Activated CD4-positive, alpha-beta memory T cell treated with anti-CD3 and anti-CD28 coated beads for 36 hours (primary cell): ENCODE measurements around the gene TFDP1. TPM values are rescaled to one million over a fixed set of nuclear protein-coding genes. Genes with fewer than 3 reads are reported as not detected.

Source experiments
- CTCF ChIA-PET: fragments of 350-600 bp; sonication (Branson Sonifier 250); formaldehyde crosslinking; loops from one replicate; lab custom pipeline; 2021; ENCODE audit warnings: antibody characterized with exemption, inconsistent platforms; lab: Charles Lee
- POLR2A ChIA-PET: fragments of 350-600 bp; sonication (Branson Sonifier 250); formaldehyde crosslinking; loops from one replicate; lab custom pipeline; 2021; ENCODE audit warnings: antibody characterized with exemption; lab: Charles Lee
- DNase-seq: peaks from one replicate; pipeline ENCODE4 v3.0.0-alpha.2; 2020
- H3K27ac Mint-ChIP-seq: one replicate; pipeline ENCODE4 v1.8.0; 2021; ENCODE audit warnings: mixed read lengths
- H3K27me3 Mint-ChIP-seq: one replicate; pipeline ENCODE4 v1.8.0; 2021; ENCODE audit warnings: mixed read lengths
- H3K36me3 Mint-ChIP-seq: one replicate; pipeline ENCODE4 v1.8.0; 2021; ENCODE audit warnings: mixed read lengths
- H3K4me1 Mint-ChIP-seq: one replicate; pipeline ENCODE4 v1.8.0; 2021; ENCODE audit warnings: low read depth, mixed read lengths
- H3K4me3 Mint-ChIP-seq: one replicate; pipeline ENCODE4 v1.8.0; 2021; ENCODE audit warnings: mild to moderate bottlenecking, mixed read lengths
- H3K9me3 Mint-ChIP-seq: one replicate; pipeline ENCODE4 v1.8.0; 2021; ENCODE audit warnings: mixed read lengths
- intact Hi-C: fragments of 100-400 bp; cut with micrococcal nuclease; formaldehyde crosslinking; loops from one replicate; pipeline ENCODE4 v1.15.1; 2023
- total RNA-seq, 2 experiments: library from RNA; stranded (reverse); gene quantifications; one replicate each; pipeline ENCODE4 v1.2.3, GENCODE V29; 2021

The TFDP1 gene
- total RNA-seq, 2 experiments from 2014 or later: 149 to 156 TPM

GRCh38 chr13:113628291-113629270 lies 44.0 kb downstream of the TFDP1 start:
- ChIA-PET POLR2A (no interaction called here), CTCF (no interaction called here)
- DNase-seq: no peak
- no peak overlapping the region for H3K4me3 Mint-ChIP-seq
- H3K4me1 Mint-ChIP-seq: no peaks in the 10 kb centered on the region
- H3K27me3 Mint-ChIP-seq: no peaks in the 10 kb centered on the region
- H3K9me3 Mint-ChIP-seq: no peaks in the 10 kb centered on the region
- no peak overlapping the region for H3K27ac Mint-ChIP-seq
- intact Hi-C loops: no loop called here
- peaks cover 58% of the 10 kb centered on the region for H3K36me3 Mint-ChIP-seq

- H3K27ac Mint-ChIP-seq: no peak overlapping the region
- H3K4me1 Mint-ChIP-seq: no peaks in the 10 kb centered on the region
- POLR2A ChIA-PET: no interaction called here
- no peak for DNase-seq
- H3K4me3 Mint-ChIP-seq: no peak overlapping the region
- peaks cover 62% of the 10 kb centered on the region for H3K36me3 Mint-ChIP-seq
- no peaks in the 10 kb centered on the region for H3K9me3 Mint-ChIP-seq
- no peaks in the 10 kb centered on the region for H3K27me3 Mint-ChIP-seq
- intact Hi-C loops: no loop called here
- CTCF ChIA-PET: no interaction called here
Measured at GRCh38 chr13:113629866-113630265, 45.3 kb downstream of the TFDP1 start.

GRCh38 chr13:113630296-113630695 lies 45.7 kb downstream of the TFDP1 start:
- peaks cover 59% of the 10 kb centered on the region for H3K36me3 Mint-ChIP-seq
- no peak overlapping the region for H3K4me3 Mint-ChIP-seq
- H3K9me3 Mint-ChIP-seq: no peaks in the 10 kb centered on the region
- intact Hi-C loops: no loop called here
- no peak for DNase-seq
- CTCF ChIA-PET: no interaction called here
- H3K4me1 Mint-ChIP-seq: no peaks in the 10 kb centered on the region
- no peaks in the 10 kb centered on the region for H3K27me3 Mint-ChIP-seq
- no peak overlapping the region for H3K27ac Mint-ChIP-seq
- POLR2A ChIA-PET: no interaction called here

- Mint-ChIP-seq H3K36me3 (peaks cover 60% of the 10 kb centered on the region), H3K4me3 (no peak overlapping the region), H3K27ac (no peak overlapping the region), H3K4me1 (no peaks in the 10 kb centered on the region), H3K27me3 (no peaks in the 10 kb centered on the region), H3K9me3 (no peaks in the 10 kb centered on the region)
- no peak for DNase-seq
- CTCF ChIA-PET: no interaction called here
- POLR2A ChIA-PET: no interaction called here
- intact Hi-C loops: no loop called here
Measured at GRCh38 chr13:113630804-113631203, 46.3 kb downstream of the TFDP1 start.

GRCh38 chr13:113631341-113632095 lies 47.0 kb downstream of the TFDP1 start:
- Mint-ChIP-seq H3K27ac (no peak overlapping the region), H3K36me3 (peaks cover 63% of the 10 kb centered on the region), H3K9me3 (no peaks in the 10 kb centered on the region)

GRCh38 chr13:113632706-113633484 lies 48.3 kb downstream of the TFDP1 start:
- Mint-ChIP-seq H3K4me3 (no peak overlapping the region), H3K36me3 (peaks cover 73% of the 10 kb centered on the region)

More at GRCh38 chr13:113631341-113632095, 47.0 kb downstream of the TFDP1 start:
- DNase-seq: no peak
- no peaks in the 10 kb centered on the region for H3K4me1 Mint-ChIP-seq
- H3K27me3 Mint-ChIP-seq: no peaks in the 10 kb centered on the region
- ChIA-PET CTCF (no interaction called here), POLR2A (no interaction called here)
- intact Hi-C loops: no loop called here
- H3K4me3 Mint-ChIP-seq: no peak overlapping the region

GRCh38 chr13:113633485-113633873 lies 48.9 kb downstream of the TFDP1 start:
- POLR2A ChIA-PET: no interaction called here

More at GRCh38 chr13:113632706-113633484, 48.3 kb downstream of the TFDP1 start:
- CTCF ChIA-PET: no interaction called here
- POLR2A ChIA-PET: no interaction called here
- Mint-ChIP-seq H3K9me3 (no peaks in the 10 kb centered on the region), H3K4me1 (no peaks in the 10 kb centered on the region), H3K27ac (no peak overlapping the region), H3K27me3 (no peaks in the 10 kb centered on the region)
- intact Hi-C loops: no loop called here
- no peak for DNase-seq

GRCh38 chr13:113634279-113635047 lies 49.9 kb downstream of the TFDP1 start:
- ChIA-PET POLR2A (no interaction called here), CTCF (no interaction called here)

More at GRCh38 chr13:113633485-113633873, 48.9 kb downstream of the TFDP1 start:
- no peak overlapping the region for H3K4me3 Mint-ChIP-seq
- intact Hi-C loops: no loop called here
- H3K4me1 Mint-ChIP-seq: no peaks in the 10 kb centered on the region
- CTCF ChIA-PET: no interaction called here
- no peak overlapping the region for H3K27ac Mint-ChIP-seq
- no peaks in the 10 kb centered on the region for H3K27me3 Mint-ChIP-seq
- peaks cover 76% of the 10 kb centered on the region for H3K36me3 Mint-ChIP-seq
- DNase-seq: no peak
- no peaks in the 10 kb centered on the region for H3K9me3 Mint-ChIP-seq

GRCh38 chr13:113635048-113635420 lies 50.5 kb downstream of the TFDP1 start:
- intact Hi-C loops: no loop called here
- no peaks in the 10 kb centered on the region for H3K9me3 Mint-ChIP-seq
- peaks cover 75% of the 10 kb centered on the region for H3K36me3 Mint-ChIP-seq
- H3K4me1 Mint-ChIP-seq: no peaks in the 10 kb centered on the region
- no peak overlapping the region for H3K4me3 Mint-ChIP-seq
- ChIA-PET POLR2A (no interaction called here), CTCF (no interaction called here)
- DNase-seq: no peak
- H3K27me3 Mint-ChIP-seq: no peaks in the 10 kb centered on the region
- no peak overlapping the region for H3K27ac Mint-ChIP-seq

More at GRCh38 chr13:113634279-113635047, 49.9 kb downstream of the TFDP1 start:
- Mint-ChIP-seq H3K36me3 (peaks cover 74% of the 10 kb centered on the region), H3K4me1 (no peaks in the 10 kb centered on the region), H3K4me3 (no peak overlapping the region), H3K27ac (no peak overlapping the region), H3K27me3 (no peaks in the 10 kb centered on the region), H3K9me3 (no peaks in the 10 kb centered on the region)
- DNase-seq: no peak
- intact Hi-C loops: no loop called here

- no peaks in the 10 kb centered on the region for H3K9me3 Mint-ChIP-seq
- POLR2A ChIA-PET: no interaction called here
- H3K4me3 Mint-ChIP-seq: no peak overlapping the region
- CTCF ChIA-PET: no interaction called here
- no peak overlapping the region for H3K27ac Mint-ChIP-seq
- no peak for DNase-seq
- intact Hi-C loops: no loop called here
- no peaks in the 10 kb centered on the region for H3K27me3 Mint-ChIP-seq
- H3K4me1 Mint-ChIP-seq: no peaks in the 10 kb centered on the region
- H3K36me3 Mint-ChIP-seq: peaks cover 76% of the 10 kb centered on the region
Measured at GRCh38 chr13:113635709-113636108, 51.2 kb downstream of the TFDP1 start.

GRCh38 chr13:113636266-113636963 lies 51.9 kb downstream of the TFDP1 start:
- Mint-ChIP-seq H3K27ac (no peak overlapping the region), H3K36me3 (peaks cover 75% of the 10 kb centered on the region), H3K9me3 (no peaks in the 10 kb centered on the region), H3K27me3 (no peaks in the 10 kb centered on the region), H3K4me3 (no peak overlapping the region), H3K4me1 (no peaks in the 10 kb centered on the region)
- CTCF ChIA-PET: no interaction called here
- DNase-seq: no peak
- intact Hi-C loops: no loop called here
- POLR2A ChIA-PET: no interaction called here
